Hepatocyte (in vitro differentiated cells): ENCODE results near the gene GMCL1.

Experiments
- EZH2 ChIP-seq: fragments of 200-600 bp; sonication (generic); IDR thresholded peaks from 2 replicates; pipeline ENCODE4 v1.6.1; 2016; ENCODE audit warnings: antibody characterized with exemption, mild to moderate bottlenecking, borderline replicate concordance
- TF ChIP-seq, protein P1 (sequence below): fragments of 200-600 bp; sonication (generic); IDR thresholded peaks from 2 replicates; pipeline ENCODE4 v1.5.1; 2016; ENCODE audit warnings: antibody characterized with exemption, mild to moderate bottlenecking; ENCODE audit not compliant: poor library complexity

DNA sequence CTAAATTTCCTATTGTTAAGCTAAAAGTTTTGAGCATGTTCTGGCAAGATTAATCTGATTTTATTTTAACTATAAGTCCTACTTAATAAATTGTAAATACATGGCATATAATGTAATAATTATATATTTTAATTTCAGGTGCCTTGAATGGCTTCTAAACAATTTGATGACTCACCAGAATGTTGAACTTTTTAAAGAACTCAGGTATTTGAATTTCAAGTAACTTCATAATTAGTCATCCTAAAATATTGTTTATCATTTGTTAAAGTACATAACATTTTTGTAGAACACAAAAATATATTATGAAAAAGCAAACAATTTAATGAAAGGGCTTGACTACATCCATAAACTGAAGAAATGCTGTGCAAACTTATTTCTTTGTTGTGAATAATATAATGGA, 14.5 kb downstream of the GMCL1 start:
- TF ChIP-seq, protein P1, sequence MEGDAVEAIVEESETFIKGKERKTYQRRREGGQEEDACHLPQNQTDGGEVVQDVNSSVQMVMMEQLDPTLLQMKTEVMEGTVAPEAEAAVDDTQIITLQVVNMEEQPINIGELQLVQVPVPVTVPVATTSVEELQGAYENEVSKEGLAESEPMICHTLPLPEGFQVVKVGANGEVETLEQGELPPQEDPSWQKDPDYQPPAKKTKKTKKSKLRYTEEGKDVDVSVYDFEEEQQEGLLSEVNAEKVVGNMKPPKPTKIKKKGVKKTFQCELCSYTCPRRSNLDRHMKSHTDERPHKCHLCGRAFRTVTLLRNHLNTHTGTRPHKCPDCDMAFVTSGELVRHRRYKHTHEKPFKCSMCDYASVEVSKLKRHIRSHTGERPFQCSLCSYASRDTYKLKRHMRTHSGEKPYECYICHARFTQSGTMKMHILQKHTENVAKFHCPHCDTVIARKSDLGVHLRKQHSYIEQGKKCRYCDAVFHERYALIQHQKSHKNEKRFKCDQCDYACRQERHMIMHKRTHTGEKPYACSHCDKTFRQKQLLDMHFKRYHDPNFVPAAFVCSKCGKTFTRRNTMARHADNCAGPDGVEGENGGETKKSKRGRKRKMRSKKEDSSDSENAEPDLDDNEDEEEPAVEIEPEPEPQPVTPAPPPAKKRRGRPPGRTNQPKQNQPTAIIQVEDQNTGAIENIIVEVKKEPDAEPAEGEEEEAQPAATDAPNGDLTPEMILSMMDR, result no peak
- no peak for TF ChIP-seq EZH2
